ENCODE results near the gene CLDN19.
"Not testable (repeated sequence)": the region's sequence is repeated elsewhere in the genome, so short reads cannot be mapped to it uniquely, and the experiment has no call there.

Gene CLDN19

GRCh38 chr1:42737257-42737656, 2.8 kb downstream of the CLDN19 start:
- peak; percentile 16 for DNase-seq

- no peak for DNase-seq
These were observed 3.4 kb downstream of the CLDN19 start for GRCh38 chr1:42736571-42737200.

GRCh38 chr1:42736152-42736551, 3.9 kb downstream of the CLDN19 start:
- no peak for DNase-seq

GRCh38 chr1:42735477-42736105, 4.4 kb downstream of the CLDN19 start:
- DNase-seq = no peak

GRCh38 chr1:42735056-42735455, 5.0 kb downstream of the CLDN19 start:
- DNase-seq = no peak

- no peak for DNase-seq
These were observed 5.6 kb downstream of the CLDN19 start for GRCh38 chr1:42734201-42735035.

GRCh38 chr1:42733415-42734200, 6.4 kb downstream of the CLDN19 start:
- no peak for DNase-seq

- no peak for DNase-seq
These were observed 7.8 kb downstream of the CLDN19 start for GRCh38 chr1:42732126-42732680.

GRCh38 chr1:42731585-42731984, 8.5 kb downstream of the CLDN19 start:
- no peak for DNase-seq

- DNase-seq = peak; percentile 11
These were observed 9.0 kb downstream of the CLDN19 start for GRCh38 chr1:42730988-42731387.

- DNase-seq = no peak
These were observed 10.0 kb downstream of the CLDN19 start for GRCh38 chr1:42730002-42730401.

- not testable (repeated sequence) for DNase-seq
These were observed 14.2 kb downstream of the CLDN19 start for GRCh38 chr1:42725820-42726219.

GRCh38 chr1:42723511-42723910, 16.5 kb downstream of the CLDN19 start:
- no peak for DNase-seq

- not testable (repeated sequence) for DNase-seq
These were observed 17.6 kb downstream of the CLDN19 start for GRCh38 chr1:42722403-42722802.

- DNase-seq = no peak
These were observed 18.1 kb downstream of the CLDN19 start for GRCh38 chr1:42721926-42722325.

- no peak for DNase-seq
These were observed 19.2 kb downstream of the CLDN19 start for GRCh38 chr1:42720868-42721267.

GRCh38 chr1:42714441-42714840, 25.6 kb downstream of the CLDN19 start:
- not testable (repeated sequence) for DNase-seq

GRCh38 chr1:42713293-42713692, 26.7 kb downstream of the CLDN19 start:
- no peak for DNase-seq

- not testable (repeated sequence) for DNase-seq
These were observed 27.2 kb downstream of the CLDN19 start for GRCh38 chr1:42712808-42713207.

- DNase-seq = no peak
These were observed 36.1 kb downstream of the CLDN19 start for GRCh38 chr1:42703888-42704464.

- DNase-seq = no peak
These were observed 40.0 kb downstream of the CLDN19 start for GRCh38 chr1:42700006-42700405.

- no peak for DNase-seq
These were observed 41.8 kb downstream of the CLDN19 start for GRCh38 chr1:42698081-42698813.
